Activated CD4-positive, CD25-positive, alpha-beta regulatory T cell treated with anti-CD3 and anti-CD28 coated beads, Interleukin-2, amount 50 U/mL, for 16 hours (primary cell): ENCODE measurements around the gene B4GALNT3.
A peak's percentile ranks its signal among the peaks of the same experiment; 100 is the strongest.

ENCODE experiments used
- DNase-seq: peaks from one replicate; pipeline ENCODE4 v3.0.0-alpha.2; 2020; ENCODE audit warnings: low read depth, low spot score

The B4GALNT3 gene

GRCh38 chr12:559208-559905 is 99.6 kb downstream of the B4GALNT3 start:
- no peak for DNase-seq

- DNase-seq = no peak
Measured at GRCh38 chr12:559906-560455, 100.2 kb downstream of the B4GALNT3 start.

GRCh38 chr12:560691-561390 is 101.1 kb downstream of the B4GALNT3 start:
- DNase-seq = no peak

GRCh38 chr12:561391-561705 is 101.6 kb downstream of the B4GALNT3 start:
- no peak for DNase-seq

- no peak for DNase-seq
Measured at GRCh38 chr12:561908-562593, 102.3 kb downstream of the B4GALNT3 start.

GRCh38 chr12:562634-563033 is 102.9 kb downstream of the B4GALNT3 start:
- no peak for DNase-seq

GRCh38 chr12:563250-563781 is 103.6 kb downstream of the B4GALNT3 start:
- DNase-seq = no peak

GRCh38 chr12:563787-564298 is 104.1 kb downstream of the B4GALNT3 start:
- DNase-seq = no peak

- no peak for DNase-seq
Measured at GRCh38 chr12:565161-565560, 105.4 kb downstream of the B4GALNT3 start.

- DNase-seq = no peak
Measured at GRCh38 chr12:565589-566105, 105.9 kb downstream of the B4GALNT3 start.

- DNase-seq = no peak
Measured at GRCh38 chr12:568486-568885, 108.7 kb downstream of the B4GALNT3 start.

GRCh38 chr12:569091-569676 is 109.4 kb downstream of the B4GALNT3 start:
- DNase-seq = no peak

GRCh38 chr12:569803-570434 is 110.2 kb downstream of the B4GALNT3 start:
- DNase-seq = peak; percentile 74

- no peak for DNase-seq
Measured at GRCh38 chr12:570435-570920, 110.7 kb downstream of the B4GALNT3 start.

- DNase-seq = no peak
Measured at GRCh38 chr12:570921-571794, 111.4 kb downstream of the B4GALNT3 start.

- no peak for DNase-seq
Measured at GRCh38 chr12:571795-572531, 112.2 kb downstream of the B4GALNT3 start.

- DNase-seq = no peak
Measured at GRCh38 chr12:572532-572899, 112.8 kb downstream of the B4GALNT3 start.

- DNase-seq = no peak
Measured at GRCh38 chr12:573232-573631, 113.5 kb downstream of the B4GALNT3 start.

GRCh38 chr12:574475-575128 is 114.9 kb downstream of the B4GALNT3 start:
- DNase-seq = no peak
